Activated CD8-positive, alpha-beta memory T cell treated with anti-CD3 and anti-CD28 coated beads, Interleukin-2, amount 50 U/mL, for 1 hour (primary cell): ENCODE results near the gene CCT8L2.
"Not testable (repeated sequence)": the region's sequence is repeated elsewhere in the genome, so short reads cannot be mapped to it uniquely, and the experiment has no call there.

Source experiments
- DNase-seq: peaks from one replicate; pipeline ENCODE4 v3.0.0-alpha.2; 2020; ENCODE audit errors: extremely low read depth

CCT8L2 gene

DNA sequence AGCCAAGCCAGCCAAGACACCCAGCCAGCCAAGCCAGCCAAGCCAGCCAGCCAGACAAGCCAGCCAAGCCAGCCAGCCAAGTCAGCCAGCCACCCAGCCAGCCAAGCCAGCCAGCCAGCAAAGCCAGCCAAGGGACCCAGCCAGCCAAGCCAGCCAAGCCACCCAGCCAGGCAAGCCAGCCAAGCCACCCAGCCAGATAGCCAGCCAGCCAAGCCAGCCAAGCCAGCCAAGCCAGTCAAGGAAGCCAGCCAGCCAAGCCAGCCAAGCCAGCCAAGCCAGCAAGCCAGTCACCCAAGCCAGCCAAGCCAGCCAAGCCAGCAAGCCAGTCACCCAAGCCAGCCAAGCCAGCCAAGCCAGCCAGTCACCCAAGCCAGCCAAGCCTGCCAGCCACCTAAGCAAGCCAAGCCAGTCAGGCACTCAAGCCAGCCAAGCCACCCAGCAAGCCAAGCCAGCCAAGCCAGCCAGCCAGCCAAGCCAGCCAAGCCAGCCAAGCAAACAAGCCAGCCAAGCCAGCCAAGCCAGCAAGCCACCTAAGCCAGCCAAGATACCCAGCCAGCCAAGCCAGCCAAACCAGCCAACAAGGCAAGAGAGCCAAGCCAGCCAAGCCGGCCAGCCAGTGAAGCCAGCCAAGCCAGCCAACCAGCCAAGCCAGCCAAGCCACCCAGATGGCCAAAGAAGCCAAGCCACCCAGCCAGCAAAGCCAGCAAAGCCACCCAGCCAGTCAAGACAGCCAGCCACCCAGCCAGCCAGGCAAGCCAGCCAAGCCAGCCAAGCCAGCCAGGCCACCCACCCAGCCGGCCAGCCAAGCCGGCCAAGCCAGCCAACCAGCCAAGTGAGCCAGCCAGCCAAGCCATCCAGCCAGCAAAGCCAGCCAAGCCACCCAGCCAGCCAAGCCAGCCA lies 33.3 kb downstream of the CCT8L2 start:
- no peak for DNase-seq

DNA sequence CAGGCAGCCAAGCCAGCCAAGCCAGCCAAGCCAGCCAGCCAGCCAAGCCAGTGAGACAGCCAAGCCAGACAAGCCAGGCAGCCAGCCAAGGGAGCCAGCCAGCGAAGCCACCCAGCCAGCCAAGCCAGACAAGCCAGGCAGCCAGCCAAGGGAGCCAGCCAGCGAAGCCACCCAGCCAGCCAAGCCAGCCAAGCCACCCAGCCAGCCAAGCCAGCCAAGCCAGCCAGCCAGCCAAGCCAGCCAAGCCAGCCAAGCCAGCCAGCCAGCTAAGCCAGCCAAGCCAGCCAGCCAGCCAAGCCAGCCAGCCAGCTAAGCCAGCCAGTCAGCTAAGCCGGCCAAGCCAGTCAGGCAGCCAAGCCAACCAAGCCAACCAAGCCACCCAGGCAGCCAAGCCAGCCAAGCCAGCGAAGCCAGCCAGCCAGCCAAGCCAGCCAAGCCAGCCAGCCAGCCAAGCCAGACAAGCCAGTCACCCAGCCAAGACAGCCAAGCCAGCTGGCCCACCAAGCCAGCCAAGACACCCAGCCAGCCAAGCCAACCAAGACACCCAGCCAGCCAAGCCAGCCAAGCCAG lies 34.1 kb downstream of the CCT8L2 start:
- not testable (repeated sequence) for DNase-seq

DNA sequence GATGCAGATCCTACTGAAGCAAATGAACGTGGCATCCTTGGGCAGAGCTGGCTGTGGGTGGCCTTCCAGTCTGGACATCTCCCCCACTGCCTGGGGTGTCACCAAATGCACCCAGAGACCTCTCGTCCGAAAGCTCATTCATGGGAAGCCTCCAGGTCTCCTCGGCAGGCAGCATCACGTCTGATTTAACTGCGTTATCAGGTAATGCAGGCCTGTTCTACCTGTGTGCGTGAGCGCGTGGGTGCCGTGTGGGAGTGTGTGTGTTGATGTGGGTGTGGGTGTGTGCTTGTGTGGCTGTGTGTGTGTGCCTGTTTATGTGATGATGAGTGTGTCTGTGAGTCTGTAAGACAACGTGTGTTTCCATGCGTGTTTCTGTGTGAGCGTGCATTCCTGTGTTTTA lies 35.1 kb downstream of the CCT8L2 start:
- not testable (repeated sequence) for DNase-seq

DNA sequence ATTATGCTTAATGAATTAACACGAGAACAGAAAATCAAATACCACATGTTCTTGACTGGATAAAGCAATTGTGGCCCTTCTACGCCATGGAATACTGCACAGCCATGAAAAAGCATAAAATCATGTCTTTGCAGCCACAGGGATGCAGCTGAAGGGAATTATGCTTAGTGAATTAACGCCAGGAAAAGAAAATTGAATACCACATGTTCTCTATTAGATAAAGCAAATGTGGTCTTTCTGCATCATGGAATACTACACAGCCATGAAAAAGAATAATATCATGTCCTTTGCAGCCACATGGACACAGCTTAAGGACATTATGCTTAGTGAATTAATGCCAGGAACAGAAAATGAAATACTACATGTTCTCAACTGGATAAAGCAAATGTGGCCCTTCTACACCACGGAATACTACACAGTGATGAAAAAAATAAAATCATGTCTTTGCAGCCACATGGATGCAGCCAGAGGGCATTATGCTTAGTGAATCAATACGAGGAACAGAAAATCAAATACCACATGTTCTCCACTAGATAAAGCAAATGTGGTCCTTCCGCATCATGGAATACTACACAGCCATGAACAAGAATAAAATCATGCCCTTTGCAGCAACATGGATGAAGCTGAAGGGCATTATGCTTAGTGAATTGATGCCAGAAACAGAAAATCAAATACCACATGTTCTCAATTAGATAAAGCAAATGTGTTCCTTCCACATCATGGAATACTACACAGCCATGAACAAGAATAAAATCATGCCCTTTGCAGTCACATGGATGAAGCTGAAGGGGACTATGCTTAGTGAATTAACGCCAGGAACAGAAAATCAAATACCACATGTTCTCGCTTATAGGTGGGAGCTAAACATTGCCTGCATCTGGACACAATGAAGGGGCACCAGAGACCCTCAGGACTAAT lies 37.3 kb downstream of the CCT8L2 start:
- DNase-seq = not testable (repeated sequence)

DNA sequence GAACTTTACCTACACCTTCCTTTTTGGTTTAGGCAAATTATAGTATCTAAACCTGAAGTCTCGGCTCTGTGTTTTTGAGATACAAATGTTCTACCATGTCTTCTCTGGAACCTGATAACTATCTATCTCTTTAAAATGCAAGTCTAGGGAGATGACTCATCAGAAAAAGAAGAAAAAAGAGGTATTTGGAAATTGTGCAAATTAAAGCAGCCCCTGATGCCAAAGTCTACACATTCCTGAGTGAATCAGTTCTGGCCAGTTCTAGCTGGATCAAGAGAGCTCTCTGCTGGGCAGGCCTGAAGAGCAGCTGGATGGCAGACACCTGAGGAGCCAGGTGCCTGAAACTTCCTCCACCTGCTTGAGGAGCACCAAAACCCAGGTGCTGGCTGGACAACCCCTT lies 49.3 kb downstream of the CCT8L2 start:
- not testable (repeated sequence) for DNase-seq
